Measurements from ENCODE around the gene SETSIP.
"Not testable (repeated sequence)": the region's sequence is repeated elsewhere in the genome, so short reads cannot be mapped to it uniquely, and the experiment has no call there.

The SETSIP gene

GRCh38 chr1:92045766-92046495 is 29.3 kb downstream of the SETSIP start:
- no peak for DNase-seq

- no peak for DNase-seq
These were observed 31.6 kb downstream of the SETSIP start for GRCh38 chr1:92043621-92044020.

GRCh38 chr1:92040971-92041370 is 34.2 kb downstream of the SETSIP start:
- DNase-seq = no peak

- DNase-seq = no peak
These were observed 36.4 kb downstream of the SETSIP start for GRCh38 chr1:92038695-92039346.

- no peak for DNase-seq
These were observed 37.8 kb downstream of the SETSIP start for GRCh38 chr1:92037400-92037799.

GRCh38 chr1:92031281-92032110 is 43.7 kb downstream of the SETSIP start:
- no peak for DNase-seq

GRCh38 chr1:92030656-92031107 is 44.5 kb downstream of the SETSIP start:
- peak; percentile 6 for DNase-seq

- DNase-seq = no peak
These were observed 45.8 kb downstream of the SETSIP start for GRCh38 chr1:92029241-92029922.

- no peak for DNase-seq
These were observed 48.4 kb downstream of the SETSIP start for GRCh38 chr1:92026806-92027205.

- not testable (repeated sequence) for DNase-seq
These were observed 49.2 kb downstream of the SETSIP start for GRCh38 chr1:92026042-92026441.
